NCI-H2029 (cell line): Measurements from ENCODE around the gene IRX6.

ENCODE experiments used
- DNase-seq: peaks from one replicate; lab custom pipeline; 2025; lab: John Stamatoyannopoulos, UW

IRX6 gene

DNA sequence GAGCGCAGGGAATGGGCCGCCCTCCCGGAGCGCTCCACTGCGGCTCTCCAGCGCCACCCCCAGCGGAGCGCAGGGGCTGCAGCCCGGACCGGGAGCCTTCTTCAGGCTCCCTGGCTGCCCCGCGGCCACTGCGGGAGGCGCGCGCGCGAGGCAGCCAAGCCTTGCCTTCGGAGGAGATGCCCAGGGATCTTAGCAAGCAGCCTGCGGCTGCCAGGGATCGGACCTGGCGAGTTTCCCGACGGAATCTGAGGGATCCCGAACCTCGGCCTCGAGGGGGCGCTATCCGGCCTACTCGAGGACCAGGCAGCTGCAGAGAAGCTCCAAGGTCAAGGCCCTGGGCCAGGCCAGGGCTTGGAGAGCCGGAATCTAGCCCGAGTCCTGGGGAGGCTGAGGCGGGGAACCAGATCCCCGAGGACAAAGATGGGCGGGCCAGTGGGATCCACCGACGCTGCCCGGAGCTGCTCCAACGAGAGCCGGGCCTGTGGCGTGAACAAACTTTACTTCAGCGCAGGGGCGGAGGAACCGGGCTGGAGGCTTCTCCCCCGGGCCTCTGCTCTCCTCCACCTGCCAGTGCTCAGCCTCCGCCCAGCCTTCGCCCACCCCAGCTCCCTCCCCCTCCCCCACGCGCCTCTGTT, at the start of gene IRX6:
IRX6 (plus strand) TSS at position 567 of the 635 bp plus-strand sequence. CDS start 889 bp downstream, outside the sequence.
- DNase-seq, result no peak

DNA sequence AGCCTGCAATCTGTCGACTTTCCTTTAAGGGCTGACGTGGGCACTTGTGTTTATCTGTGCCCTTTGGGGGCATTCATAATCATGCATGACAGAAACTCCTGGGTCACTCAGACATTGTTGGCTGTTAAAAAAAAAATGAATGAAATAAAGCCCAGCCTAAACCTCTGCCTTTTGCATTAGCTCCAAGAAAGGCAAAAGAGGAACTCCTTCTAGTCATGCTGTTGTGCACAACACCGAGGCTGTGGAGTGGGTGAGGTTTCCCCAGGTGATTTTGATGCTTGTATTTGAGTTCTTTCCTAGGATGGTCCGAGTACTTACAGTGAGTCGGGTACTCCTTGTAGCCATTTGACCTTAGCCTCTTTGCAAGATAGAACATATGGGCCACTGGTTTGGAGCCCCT, 49.6 kb upstream of the IRX6 start:
- DNase-seq, result no peak

DNA sequence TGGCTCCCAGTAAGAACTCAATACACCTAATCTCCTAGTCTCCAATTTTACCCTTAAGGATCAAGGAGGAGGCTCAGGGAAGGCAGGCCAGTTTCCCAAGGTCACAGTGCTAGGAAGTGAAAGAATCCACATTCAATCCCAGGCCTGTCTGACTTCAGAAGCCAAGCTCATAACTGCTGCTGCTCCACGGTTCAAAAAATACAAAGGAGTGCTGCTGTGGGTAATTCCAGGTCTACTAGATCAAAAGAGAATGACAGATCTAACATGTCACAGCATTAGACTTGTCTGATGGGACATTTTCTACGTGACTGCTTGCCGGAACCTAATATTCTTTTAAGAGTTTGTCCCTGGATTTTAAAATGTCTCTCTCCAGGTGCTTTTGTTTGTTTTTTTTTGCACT, 48.8 kb upstream of the IRX6 start:
- no peak for DNase-seq

DNA sequence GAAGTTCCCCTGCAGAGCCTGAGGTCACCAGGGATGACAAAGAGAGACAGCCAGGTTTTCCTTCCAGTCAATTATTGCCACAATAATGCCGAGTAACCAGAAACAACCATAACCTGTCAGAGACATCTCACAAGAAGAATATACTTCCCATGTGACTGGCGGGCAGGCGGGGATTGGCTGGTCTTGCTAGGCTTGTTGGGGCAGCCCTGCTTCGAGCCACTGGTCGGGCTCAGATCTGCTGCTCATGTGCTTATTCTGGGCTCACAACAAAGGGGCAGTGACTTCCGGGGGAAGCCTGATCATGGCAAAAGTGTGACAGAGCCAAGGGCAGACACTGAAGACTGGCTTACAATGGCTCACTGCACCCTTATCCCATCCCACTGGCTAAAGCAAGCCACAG, 48.1 kb upstream of the IRX6 start:
- DNase-seq, result no peak

DNA sequence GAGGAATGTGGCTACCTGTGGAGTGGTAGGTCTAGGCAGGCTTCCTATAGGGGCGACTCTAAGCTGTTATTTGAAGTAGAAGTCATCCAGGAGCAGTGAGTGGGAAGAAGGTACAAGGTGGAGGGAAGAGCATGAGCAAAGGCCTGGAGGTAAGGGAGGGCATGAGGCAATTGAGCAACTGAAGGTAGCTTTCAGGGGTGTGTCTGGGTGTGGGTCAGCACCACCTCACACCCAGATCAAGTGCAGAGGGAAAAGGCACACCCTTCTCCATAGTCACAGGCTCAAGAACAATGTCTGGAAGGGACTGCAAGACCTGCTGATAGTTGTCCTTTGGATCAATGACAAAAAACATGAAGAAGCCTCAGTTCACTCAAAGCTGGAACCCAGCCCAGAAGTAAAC, 46.5 kb upstream of the IRX6 start:
- DNase-seq, result no peak

DNA sequence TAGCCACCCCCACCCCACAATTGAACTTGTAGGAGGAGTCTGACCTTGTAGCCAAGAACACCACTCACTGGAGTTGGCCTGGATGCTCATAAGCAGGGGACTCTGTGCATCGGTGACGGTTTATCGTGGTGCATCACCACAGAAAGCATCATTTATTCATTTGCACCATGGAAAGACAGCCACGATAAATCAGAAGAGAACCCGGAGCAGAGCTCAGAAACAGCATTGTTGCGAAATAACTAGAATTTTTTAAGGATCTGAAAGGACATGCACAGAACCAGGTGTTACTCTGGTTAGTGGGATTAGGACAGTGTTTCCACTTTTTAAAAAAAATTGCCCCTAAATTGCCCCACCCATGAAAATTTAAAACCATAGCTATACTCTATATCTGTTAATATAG, 44.4 kb upstream of the IRX6 start:
- no peak for DNase-seq

DNA sequence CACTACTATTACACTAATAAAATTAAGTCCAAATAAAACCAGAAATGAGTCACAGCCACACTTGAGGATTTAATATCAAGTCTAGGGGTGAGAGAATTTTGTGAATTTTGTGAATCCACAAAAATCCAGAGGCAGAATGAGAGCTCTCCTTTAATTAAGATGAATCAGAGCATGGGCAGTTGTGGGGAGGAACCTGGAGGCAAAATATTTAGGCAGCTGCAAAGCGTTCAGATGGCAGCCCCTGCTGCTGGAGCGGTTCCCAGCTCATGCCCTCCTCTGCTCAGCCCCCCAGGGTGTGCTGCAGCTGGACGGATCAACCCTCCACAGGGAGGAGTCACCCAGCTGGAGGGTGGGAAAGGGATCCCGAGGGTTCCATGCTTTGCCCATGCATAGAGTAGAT, 43.4 kb upstream of the IRX6 start:
- no peak for DNase-seq

DNA sequence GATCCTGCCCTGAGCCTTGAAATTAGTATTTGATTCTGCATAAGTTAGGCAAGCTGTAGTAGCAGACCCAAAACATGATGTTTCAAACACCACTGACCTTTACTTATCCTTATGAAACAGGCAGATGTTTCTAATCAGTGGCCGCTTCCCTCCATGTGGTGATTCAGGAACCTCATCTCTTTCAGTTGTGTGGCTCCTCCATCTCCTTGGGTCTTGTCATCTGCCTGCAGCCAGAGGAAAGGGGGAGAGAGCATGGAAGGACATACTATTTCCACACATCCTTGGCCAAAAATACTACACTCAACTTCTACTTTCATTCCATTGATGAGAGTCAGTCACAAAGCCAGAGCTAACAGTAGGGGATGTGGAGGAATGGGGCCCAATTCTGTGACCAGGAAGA, 41.6 kb upstream of the IRX6 start:
- no peak for DNase-seq

DNA sequence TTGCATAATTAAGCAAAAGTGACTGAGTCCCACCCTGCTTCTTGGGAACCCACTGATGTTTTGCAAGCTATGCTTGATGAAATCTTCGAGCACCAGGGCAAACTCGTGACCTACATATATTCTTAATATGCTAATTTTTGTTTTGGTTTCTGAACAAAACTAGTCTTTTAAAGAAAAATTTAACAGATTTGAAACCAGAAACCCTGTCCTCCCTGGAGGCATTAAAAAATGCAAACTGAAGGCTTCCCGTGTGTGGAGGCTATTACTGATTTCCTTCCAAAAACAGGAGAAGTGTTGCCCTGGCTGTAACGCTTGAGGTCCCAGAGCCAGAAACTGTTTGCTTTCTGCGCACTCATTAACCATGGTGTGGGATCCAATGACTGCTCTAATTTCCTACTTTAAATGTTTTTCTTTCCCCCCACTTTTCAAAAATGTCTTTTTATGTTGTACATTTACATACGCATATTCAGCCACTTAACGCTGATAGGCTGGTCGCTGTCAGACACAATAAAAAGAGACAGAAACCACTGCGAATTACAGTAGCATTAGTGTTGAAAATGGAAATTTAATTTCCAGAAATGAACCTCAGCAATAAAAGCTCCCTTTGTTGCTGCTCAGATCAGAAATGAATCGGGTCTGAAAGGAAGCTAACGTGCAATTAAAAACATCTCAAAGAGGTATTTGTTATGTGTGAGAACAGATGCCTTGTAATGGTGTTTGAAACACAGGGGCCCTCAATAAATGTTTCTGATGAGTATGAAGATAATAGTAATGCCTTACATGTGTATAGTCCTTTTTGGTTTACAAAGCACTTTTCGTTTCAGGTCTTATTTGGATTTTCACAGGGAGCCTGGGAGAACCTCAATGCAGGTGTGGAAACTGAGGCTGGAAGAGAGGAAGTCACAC, 39.9 kb upstream of the IRX6 start:
- no peak for DNase-seq

DNA sequence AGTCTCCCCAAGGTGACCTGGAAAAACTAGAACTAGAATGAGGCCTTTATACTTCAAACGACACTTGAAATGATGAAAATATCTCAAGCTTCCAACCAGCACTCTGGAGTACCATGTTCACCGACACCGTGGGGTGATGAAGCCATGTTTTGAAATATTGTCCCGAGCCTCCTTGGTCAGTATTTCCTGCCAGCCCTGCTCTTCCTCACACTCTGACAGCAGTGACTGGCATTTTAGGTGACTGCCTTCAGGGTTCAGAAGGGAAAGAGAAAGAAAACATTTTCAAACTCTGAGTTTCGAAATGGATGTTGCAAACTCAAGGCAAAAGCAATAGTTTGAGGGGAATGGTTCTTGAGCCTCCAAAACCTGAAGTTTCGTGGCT, 39.3 kb upstream of the IRX6 start:
- DNase-seq, result no peak

DNA sequence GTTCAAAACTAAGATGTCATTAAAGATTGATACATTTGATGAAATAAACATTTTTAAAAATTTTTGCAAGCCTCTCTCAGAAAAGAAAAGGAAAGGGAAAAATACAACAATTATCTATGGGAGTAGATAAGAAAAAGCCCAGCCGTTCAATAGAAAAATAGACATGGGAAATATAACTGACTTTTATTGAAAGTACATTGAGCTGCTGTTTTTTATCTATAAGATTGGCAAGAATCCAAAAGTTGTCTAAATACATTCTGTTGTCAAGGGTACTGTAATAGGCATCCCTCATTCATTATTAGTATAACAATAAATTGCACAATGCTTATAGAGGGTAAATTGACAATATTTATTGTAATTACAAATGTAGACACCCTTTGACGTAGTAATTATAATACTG, 38.4 kb upstream of the IRX6 start:
- DNase-seq, result no peak

DNA sequence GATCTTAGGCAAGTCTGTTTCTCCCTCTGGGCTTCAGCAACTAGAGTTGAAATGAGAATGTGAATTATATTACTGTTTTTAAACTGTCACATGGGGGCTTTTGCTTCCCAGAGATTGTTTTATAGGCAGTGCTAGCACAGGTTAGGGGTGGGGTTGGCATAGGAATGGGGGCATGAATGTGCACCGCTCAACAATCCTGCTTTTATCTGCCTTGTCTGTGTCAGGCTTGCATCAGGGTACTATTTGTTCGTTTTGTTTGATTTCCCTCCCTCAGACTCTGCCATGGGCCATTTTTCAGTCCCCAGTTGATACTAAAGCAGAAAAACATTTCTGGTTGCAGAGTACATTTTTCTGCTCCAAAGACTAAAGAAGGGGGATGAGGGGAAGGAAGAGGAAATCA, 34.6 kb upstream of the IRX6 start:
- DNase-seq, result no peak

DNA sequence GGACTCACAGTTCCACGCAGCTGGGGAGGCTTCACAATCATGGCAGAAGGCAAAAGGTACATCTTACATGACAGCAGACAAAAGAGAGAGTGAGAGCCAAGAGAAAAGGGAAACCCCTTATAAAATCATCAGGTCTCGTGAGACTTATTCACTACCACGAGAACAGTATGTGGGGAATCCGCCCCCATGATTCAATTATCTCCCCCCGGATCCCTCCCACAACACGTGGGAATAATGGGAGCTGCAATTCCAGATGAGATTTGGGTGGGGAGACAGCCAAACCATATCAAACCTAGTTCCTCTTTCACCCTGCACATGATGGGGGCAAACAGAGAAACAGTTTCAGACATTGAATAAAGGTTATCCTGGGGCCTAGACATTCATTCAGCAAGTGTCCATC, 32.2 kb upstream of the IRX6 start:
- DNase-seq, result no peak

DNA sequence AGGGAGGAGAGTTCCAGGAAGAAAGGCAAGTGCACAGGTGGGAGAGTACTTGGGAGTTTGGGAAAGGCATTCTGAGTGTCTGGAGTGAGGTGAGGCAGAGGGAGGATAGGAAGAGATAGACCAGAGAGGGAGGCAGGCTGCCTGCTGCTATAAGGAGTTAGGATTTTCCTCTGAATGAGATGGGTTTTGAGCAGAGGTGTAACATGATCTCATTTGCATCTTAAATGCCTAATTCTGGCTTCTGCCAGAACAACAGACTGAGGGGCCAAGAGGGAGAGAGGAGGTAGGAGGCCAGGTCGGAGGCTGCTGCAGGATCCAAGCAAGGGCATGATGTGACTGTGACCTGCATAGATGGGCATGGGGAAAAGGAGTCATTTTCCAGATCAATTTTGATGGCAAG, 31.5 kb upstream of the IRX6 start:
- DNase-seq, result no peak

DNA sequence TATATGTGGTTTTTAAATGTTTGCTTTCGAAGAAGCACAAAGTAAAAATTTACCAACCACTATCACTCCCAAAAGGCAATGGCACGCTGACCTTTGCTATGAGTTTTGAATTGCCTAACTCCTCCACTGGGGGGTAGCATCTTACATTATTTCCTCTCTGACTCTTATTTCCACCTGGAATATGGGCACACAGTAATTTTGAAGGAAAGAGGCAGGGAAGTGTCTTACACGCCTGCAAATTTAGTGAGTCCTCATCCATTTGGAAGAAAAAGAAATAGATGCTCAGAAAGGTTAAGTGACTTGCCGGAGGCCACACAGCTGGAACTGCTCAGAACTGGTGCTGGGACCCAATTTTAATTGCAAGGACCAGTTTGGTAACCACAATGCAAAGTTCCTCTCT, 29.9 kb upstream of the IRX6 start:
- no peak for DNase-seq

DNA sequence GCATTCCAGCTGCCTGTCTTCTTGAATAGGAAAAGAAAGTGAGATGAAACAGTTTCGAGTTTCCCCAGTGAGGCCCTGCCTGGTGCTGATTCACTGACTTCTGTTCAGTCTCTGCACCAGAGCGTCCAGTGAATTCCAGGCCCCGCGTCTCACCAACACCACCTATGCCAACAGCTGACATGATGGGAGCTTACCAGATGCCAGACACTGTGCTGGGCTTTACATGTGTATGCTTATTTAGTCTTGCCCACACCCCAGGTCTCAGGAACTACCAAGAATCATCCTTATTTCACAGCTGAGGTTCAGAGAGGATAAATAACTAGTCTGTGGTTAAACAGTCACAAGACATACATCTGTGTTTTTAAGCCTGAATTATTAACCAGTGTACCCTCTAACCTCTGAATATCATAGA, 29.1 kb upstream of the IRX6 start:
- DNase-seq, result no peak

DNA sequence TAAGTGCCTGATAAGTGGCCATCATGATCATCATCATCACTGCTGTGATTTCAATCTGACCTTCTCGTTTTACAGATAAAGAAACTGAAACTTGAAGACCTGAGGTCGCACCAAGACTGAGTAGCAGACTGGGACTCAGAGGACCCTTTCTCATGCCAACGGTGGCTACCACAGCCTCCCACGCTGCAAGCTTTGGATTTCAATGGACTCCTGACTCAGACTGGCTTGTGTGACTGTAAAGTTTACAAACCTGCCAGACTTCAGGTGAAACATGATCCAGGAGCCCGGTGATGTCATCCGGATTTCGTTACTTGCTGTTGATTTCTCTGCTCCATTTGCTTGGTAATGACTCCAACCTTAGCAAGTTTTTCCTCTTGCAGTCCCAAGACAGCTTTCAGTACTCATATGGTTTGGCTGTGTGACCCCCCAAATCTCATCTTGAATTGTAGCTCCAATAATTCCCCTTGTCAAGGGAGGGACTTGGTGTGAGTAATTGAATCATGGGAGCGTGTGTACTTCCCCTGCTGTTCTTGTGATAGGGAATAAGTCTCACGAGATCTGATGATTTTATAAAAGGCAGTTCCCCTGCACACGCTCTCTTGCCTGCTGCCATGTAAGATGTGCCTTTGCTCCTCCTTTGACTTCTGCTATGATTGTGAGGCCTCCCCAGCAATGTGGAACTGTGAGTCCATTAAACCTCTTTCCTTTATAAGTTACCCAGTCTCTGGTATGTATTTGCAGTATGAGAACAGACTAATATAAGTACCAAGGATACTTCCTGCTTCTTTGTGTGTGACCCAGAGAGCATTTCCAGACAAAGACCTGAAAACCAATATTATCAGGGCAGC, 26.7 kb upstream of the IRX6 start:
- DNase-seq, result no peak

DNA sequence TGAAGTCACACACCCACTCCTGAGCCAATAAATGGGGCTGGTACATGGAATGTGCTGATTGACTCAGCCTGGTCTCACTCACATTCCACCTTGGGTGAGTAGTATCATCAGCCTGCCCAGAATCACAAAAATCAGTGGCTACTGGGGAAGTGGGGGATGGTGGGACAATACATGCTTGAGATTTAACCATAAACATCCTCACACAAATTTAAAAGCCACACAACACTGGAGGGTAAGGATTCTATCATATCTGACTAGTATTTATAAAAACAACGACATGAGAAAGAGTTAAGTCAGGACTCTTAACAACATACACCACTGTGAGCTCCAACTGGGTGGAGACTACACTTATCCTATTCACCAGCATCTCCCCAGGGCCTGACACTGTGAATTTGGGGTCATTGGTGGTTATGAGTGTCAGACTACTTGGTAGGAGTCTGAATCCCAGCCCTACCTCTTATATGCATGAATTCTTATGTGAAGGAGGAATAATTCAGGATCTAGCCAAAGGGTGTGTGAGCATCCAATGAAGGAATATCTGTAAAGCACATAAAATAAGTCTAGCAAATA, 26.0 kb upstream of the IRX6 start:
- DNase-seq, result no peak

DNA sequence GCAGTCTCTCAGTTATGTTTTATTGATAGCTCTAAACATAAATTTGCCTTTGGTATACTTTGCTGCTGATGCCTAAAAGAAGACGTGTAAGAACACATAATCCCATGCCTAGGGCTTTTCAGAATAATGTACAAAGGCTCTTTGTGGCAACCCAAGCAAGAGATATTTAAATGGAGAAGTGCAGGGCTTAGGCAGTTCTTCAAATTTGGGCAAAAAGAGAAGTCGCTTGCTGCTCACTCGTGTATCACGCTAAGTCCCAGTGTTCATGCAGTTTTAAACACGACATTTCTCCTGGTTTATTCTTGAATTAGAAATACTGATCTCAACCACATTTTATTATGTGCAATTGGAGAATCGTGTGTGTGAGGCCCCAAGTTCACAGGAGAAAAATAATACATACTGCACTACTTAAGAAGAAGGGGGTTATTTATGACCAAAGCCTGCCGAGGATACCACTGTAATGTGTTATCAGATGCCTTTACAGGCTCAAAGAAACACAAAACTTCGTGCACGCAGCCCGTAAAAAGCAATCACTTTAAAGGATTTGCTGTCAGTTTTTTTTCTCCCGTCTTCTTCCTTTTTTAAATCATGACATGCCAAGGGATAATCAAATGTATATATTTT, 22.5 kb upstream of the IRX6 start:
- no peak for DNase-seq

DNA sequence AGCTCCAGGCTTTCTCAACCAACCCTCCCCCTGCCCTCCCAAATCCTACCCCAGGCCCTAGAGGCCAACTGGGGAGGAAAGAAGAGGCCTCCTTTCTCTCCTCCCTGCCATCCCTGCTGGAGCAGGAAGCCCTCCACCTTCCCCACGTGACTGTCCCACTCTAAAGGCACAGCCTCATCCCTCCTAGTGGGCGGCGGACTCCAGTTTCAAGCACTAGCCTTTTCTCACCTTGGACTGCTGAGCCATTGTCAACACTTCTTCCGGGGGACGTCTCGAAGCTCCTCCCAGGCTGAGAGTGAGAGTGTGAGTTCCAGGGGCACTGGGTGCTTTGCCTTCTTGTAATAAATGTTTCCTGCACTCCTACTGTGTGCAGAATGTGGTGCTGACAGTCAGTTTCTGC, 21.4 kb upstream of the IRX6 start:
- no peak for DNase-seq

DNA sequence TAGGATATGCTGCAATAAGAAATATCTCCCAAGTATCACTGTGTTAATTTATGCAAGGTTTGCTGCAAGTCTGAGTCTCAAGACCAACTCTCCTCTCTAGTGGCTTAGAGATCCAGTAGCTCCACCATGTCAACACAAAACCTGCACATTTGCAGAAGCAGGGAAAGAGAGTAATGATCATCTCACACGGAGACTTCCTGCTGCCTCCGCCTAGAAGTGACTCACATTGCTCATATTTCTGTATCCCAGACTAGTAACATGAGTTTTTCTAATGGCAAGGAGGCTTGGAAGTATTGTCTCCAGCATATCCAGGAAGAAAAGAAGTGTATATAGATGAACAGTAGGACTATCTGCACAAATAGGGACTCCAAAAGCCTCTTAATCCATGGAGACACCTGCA, 15.0 kb upstream of the IRX6 start:
- no peak for DNase-seq

DNA sequence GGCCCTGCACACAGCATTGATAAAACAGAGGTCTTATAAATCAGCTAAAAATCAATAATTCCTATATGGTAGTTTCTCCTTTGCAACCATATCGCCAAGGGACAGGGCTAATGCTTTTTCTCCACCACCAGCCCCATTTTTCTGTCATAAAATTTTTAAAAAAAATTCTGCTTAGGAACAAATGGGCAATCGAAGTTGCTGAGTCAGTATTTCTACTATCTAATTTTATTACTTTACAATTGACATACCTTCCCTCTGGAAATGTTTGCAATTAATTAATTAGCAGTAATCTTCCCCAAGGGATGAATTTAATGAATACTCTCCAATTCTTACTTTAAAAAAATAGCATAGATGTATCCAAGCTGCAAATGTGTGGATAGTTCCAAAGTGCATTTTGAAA, 1.7 kb upstream of the IRX6 start:
- DNase-seq, result no peak
